Left ventricle myocardium superior (tissue), 1 donor: ENCODE results near the gene REG3A. TPM values are rescaled to one million over a fixed set of nuclear protein-coding genes. Genes with fewer than 3 reads are reported as not detected.

Source experiments
- ATAC-seq: fragments of 200-7000 bp; cut with Tn5 transposase; one replicate; pipeline ENCODE4 v1.9.1; 2020; ENCODE audit warnings: mild to moderate bottlenecking, moderate library complexity
- DNase-seq: peaks from one replicate; pipeline ENCODE4 v3.0.0-alpha.2; 2020
- intact Hi-C: fragments of 100-400 bp; cut with micrococcal nuclease; formaldehyde crosslinking; loops from one replicate; pipeline ENCODE4 v1.11.0; 2022
- long read RNA-seq: library from polyadenylated mRNA; unstranded; transcript quantifications from one replicate; pipeline ENCODE4 v2.0.0, GENCODE V29; 2021
- total RNA-seq: library from RNA; stranded (reverse); fragmentation: NEBNext Ultra II Directional; extraction: Animal tissue kit (Norgen Biotek cat#: 25700); gene quantifications from one replicate; pipeline ENCODE4 v1.2.1, GENCODE V29; 2021
- donor health status: DM: no; HTN: yes; CAD: no; lungs with severe emphysema.

The REG3A gene
- not detected for total RNA-seq
- long read RNA-seq, result 0 reads

DNA sequence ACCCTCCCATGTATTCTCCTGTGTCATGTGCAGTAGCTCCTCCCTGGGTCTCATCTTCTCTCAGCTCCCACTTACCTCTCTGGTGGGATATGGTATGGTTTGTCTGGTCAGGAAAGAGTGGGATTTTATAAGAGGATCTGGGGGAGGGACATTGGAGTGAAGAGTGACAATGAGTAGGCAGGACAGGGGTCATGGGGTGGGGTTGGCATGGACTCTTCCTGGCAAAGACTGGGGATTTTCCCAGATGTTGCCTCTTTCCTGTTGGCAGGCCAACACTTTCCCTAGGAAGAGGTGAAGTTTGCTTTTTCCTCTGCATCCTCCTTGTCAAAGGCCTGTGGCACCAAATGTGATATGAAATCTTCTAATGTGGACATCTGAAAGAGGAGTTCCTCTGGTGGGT, at the start of gene REG3A:
TSS of gene REG3A (minus strand) at position 101 of the 400 bp plus-strand sequence. CDS start 348 bp downstream, outside the sequence.
- no peak for ATAC-seq
- intact Hi-C loops, result no loop called here
- DNase-seq, result no peak

DNA sequence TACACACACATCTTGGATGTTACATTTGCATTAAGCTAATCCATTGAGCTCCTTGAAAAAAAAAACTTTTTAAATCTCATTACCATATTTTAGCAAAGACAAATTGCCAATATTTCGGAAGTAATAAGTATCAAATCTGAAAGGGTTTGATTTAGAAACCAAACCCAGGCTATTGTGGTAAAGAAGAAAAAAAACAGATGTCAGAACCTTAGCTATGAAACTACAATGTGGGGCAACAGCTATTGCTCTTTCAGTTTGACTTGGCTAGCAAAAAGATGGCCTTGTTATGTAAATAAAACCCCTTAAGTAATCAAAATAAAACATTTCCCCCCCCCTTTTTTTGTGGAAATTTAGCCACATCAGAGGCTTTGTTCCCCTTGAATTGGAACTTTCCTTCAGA, 41.2 kb upstream of the REG3A start:
- intact Hi-C loops, result no loop called here
- DNase-seq (no peak), ATAC-seq (no peak)

DNA sequence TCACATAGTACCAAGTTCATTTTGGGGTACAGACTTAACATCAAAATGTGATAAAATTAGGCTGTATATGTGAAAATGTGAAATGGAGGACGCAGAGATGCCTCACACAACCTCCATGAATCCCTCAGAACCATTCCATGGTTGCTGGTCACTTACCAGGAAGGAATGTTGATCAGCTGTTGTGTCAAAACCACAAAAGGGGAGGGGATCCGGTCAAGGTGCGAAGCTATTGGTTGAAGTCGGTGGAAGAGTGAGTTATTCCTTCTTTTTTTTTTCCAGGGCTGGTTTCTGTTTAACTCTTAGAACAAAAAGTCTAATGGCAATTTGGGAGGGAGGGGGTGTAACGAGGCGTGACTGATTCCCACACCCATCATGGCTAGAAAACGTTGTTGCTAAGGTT, 32.3 kb upstream of the REG3A start:
- DNase-seq, result no peak
- no peak for ATAC-seq
- intact Hi-C loops, result no loop called here

DNA sequence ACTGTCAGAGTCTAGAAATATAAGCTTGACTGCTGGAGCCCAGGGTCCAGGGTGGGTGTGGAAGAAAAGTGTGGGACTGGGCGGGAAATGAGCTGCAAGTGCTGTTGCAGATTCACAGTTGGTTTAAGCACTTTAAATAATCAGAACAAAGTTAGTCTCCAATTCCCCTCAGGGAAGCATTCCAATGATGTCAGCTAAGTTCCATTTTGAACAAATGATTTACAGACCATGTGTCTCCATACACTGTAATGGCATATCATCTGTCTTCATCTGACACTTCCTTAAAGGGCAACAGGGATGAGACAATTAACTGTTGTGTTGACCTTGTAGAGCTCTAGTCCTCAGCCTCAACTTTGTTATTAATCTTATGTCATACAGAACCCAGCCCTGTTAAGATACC, 31.5 kb upstream of the REG3A start:
- DNase-seq, result no peak
- ATAC-seq, result no peak
- intact Hi-C loops, result no loop called here

- DNase-seq (no peak), ATAC-seq (no peak)
- intact Hi-C loops, result no loop called here
These were observed 29.9 kb upstream of the REG3A start for GRCh38 chr2:79189465-79189864.

GRCh38 chr2:79181617-79182016, 22.1 kb upstream of the REG3A start:
- intact Hi-C loops, result no loop called here
- ATAC-seq (no peak), DNase-seq (no peak)

GRCh38 chr2:79180092-79180491, 20.5 kb upstream of the REG3A start:
- intact Hi-C loops, result no loop called here
- DNase-seq (no peak), ATAC-seq (no peak)

- DNase-seq, result no peak
- intact Hi-C loops, result no loop called here
- no peak for ATAC-seq
These were observed 19.5 kb upstream of the REG3A start for GRCh38 chr2:79179036-79179435.

DNA sequence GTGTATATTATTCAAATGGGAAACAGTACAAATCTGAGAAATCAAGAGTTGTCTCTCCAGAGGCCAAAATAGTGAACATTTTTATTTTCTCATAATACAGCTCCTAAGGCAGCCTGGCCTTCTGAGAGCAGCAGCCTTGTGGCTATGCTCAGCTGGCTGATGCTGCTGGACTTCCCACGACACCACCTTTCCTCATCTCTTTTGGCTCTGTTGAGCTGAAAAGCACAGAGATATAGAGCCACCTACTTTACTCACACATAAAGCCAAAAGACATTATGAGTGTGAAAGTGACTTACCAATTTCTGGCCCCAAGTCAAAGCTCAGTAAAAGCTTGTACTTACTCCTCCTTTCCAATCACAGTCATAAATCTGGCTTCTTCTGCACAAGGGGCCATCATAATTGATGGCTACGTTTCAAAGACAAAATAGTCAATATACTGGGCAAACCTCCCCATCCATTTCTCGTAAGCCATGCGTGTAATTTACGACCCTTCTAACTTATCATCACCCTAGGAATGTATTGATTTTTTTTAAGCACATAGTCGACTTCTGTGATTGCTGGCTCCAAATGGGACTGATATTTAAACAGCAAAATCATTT, 18.6 kb upstream of the REG3A start:
- DNase-seq (no peak), ATAC-seq (no peak)
- intact Hi-C loops, result no loop called here

DNA sequence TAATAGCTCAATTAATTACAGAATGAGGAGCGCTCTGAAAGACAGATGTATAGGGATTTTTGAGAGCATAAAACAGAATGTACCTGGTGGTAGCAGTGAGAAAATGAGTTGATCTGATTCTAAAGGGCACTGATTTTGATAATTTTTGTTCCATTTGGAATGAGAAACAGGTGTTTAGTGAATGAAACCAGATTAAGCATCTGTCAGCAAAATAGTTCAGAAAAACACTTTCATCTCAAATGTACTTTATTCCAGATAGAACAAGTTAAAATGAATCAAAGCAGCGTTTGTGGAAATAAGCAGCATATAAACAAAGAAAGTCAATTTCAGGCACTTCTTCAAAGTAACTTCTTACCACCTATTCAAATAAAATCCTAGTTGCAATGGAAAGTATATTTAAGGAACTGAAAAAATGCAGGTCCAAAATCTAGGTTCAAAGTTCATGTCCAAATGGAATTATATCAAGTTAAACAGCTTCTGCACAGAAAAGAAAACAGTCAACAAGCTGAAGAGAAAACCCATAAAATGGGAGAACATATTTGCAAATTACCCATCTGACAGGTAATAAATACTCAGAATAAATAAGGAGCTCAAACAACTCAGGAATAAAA, 11.9 kb upstream of the REG3A start:
- DNase-seq, result no peak
- intact Hi-C loops, result no loop called here
- ATAC-seq, result no peak

GRCh38 chr2:79162801-79163200, 3.2 kb upstream of the REG3A start:
- intact Hi-C loops, result no loop called here
- no peak for DNase-seq
- no peak for ATAC-seq

GRCh38 chr2:79162132-79162531, 2.6 kb upstream of the REG3A start:
- no peak for ATAC-seq
- no peak for DNase-seq
- intact Hi-C loops, result no loop called here

GRCh38 chr2:79159030-79159429, 523 bp downstream of the REG3A start:
- DNase-seq, result no peak
- intact Hi-C loops, result no loop called here
- ATAC-seq, result no peak

GRCh38 chr2:79155826-79156476, 3.6 kb downstream of the REG3A start:
- DNase-seq (no peak), ATAC-seq (no peak)
- intact Hi-C loops, result no loop called here

DNA sequence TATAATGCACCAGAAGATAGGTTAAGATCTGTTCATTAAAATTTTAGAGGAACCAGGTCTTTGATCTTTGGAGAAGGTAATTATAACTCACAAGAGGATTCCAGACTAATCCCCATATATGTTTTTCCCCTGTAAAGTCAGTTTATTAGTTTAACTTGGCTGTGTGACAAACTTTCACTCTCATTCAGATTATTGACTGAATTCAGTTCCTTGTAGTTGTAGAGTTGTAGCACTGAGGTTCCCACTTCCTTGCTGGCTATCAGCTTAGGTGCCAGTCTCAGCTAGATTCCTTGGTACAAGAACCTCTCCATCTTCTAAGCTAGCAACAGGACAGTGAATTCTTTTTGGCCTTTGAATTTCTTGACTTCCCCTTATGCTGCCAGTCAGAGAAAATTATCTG, 20.1 kb downstream of the REG3A start:
- intact Hi-C loops, result no loop called here
- no peak for ATAC-seq
- DNase-seq, result no peak

DNA sequence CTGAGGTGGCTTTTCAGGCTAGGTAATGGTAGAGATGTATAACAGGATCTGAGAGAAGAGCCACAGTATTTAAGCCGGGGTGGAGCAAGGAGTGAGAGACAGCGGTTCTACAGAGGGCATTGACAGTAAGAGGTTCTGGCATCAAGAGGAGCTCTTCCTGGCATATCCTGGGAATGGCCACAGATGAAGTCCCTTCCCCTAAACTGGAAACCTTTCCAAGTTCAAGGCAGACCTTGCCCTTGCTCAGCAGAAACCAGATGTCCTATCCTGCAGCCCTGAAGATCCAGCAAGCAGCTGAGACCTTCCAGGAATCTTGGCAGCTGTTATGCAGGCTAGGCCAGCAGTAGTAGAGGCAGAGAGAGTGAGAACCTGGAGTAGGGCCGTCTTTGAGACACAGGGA, 21.2 kb downstream of the REG3A start:
- ATAC-seq (no peak), DNase-seq (no peak)
- intact Hi-C loops, result no loop called here

DNA sequence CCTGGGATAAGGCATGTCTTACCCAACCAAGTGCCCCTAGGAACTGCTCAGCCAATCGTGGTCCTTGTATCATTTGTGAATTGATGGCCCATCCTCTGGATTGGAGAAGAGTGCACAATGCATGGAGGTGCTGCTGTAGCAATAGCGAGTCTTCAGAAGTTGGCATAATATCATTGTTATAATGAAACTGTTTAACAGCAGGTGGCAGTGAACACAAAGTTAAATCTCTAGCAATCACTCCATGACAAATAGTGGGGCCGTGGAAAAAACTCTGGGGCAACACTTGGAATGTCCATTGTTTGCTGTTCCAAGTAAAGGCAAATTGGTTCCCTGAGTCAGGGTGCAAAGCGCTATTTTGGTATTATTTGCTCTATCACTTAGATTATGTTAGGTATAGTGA, 27.9 kb downstream of the REG3A start:
- DNase-seq (no peak), ATAC-seq (no peak)
- intact Hi-C loops, result no loop called here

- intact Hi-C loops, result no loop called here
- no peak for ATAC-seq
- DNase-seq, result no peak
These were observed 29.7 kb downstream of the REG3A start for GRCh38 chr2:79129804-79130203.

GRCh38 chr2:79129260-79129659, 30.3 kb downstream of the REG3A start:
- intact Hi-C loops, result no loop called here
- no peak for ATAC-seq
- DNase-seq, result no peak

GRCh38 chr2:79128406-79128805, 31.1 kb downstream of the REG3A start:
- intact Hi-C loops, result no loop called here
- no peak for ATAC-seq
- no peak for DNase-seq

GRCh38 chr2:79125721-79125985, 33.9 kb downstream of the REG3A start:
- intact Hi-C loops, result no loop called here
- ATAC-seq, result no peak
- DNase-seq, result no peak
